GM12878 (cell line): ENCODE results near the gene UNC93A. TPM values are rescaled to one million over a fixed set of nuclear protein-coding genes. Genes with fewer than 3 reads are reported as not detected.

Source experiments
- ATAC-seq: fragments of 200-7000 bp; cut with Tn5 transposase; 3 replicates; pipeline ENCODE4 v1.9.1; 2020; ENCODE audit warnings: mild to moderate bottlenecking, moderate library complexity
- BruUV-seq: library from RNA; stranded (reverse); fragments of 400-500 nt; replicated peaks from 2 replicates; lab custom pipeline; 2021; lab: Mats Ljungman, UMichigan
- CTCF ChIA-PET: fragments of 300-600 bp; sonication (Branson Sonifier 250); formaldehyde crosslinking; extraction: SDS; loops from one replicate; lab custom pipeline; 2021; ENCODE audit warnings: inconsistent platforms; lab: Yijun Ruan, JAX
- POLR2A ChIA-PET: fragments of 350-600 bp; formaldehyde crosslinking; extraction: SDS; loops from one replicate; lab custom pipeline; 2021; ENCODE audit warnings: inconsistent platforms; lab: Charles Lee
- RAD21 ChIA-PET: fragments of 300-600 bp; sonication (Branson Sonifier 250); formaldehyde crosslinking; loops from one replicate; lab custom pipeline; 2023; ENCODE audit warnings: antibody characterized with exemption; ENCODE audit not compliant: unreplicated experiment; lab: Charles Lee
- SMC1A ChIA-PET: fragments of 300-600 bp; sonication (Branson Sonifier 250); formaldehyde crosslinking; loops from one replicate; lab custom pipeline; 2023; ENCODE audit not compliant: unreplicated experiment, uncharacterized antibody; lab: Charles Lee
- DNase-seq: peaks from one replicate; pipeline ENCODE4 v3.0.0-alpha.2; 2011; ENCODE audit warnings: low read depth, low spot score
- FAIRE-seq: peaks from 3 replicates; lab custom pipeline; 2011; peaks lifted over from hg19 to GRCh38; lab: Jason Lieb, UNC
- H2AFZ ChIP-seq: 2 replicates; pipeline ENCODE4 v1.6.0; 2011; ENCODE audit warnings: low read depth, low read length, control low read depth; ENCODE audit not compliant: control insufficient read depth
- H3K27ac ChIP-seq: 2 replicates; pipeline ENCODE4 v1.5.1; 2011; ENCODE audit warnings: control low read depth; ENCODE audit not compliant: control insufficient read depth, insufficient read depth
- H3K27me3 ChIP-seq, 2 experiments: replicated peaks in 1 of 2; 2 replicates each; pipeline versions ENCODE4 v1.6.0 to v1.6.1; 2011; ENCODE audit warnings: low read length in 1 of 2; ENCODE audit not compliant: control insufficient read depth in 2 of 2, insufficient read depth in 2 of 2
- H3K36me3 ChIP-seq, 2 experiments: 2 replicates each; pipeline ENCODE4 v1.5.1; 2011; ENCODE audit warnings: low read length in 1 of 2; ENCODE audit not compliant: control insufficient read depth in 2 of 2, insufficient read depth in 2 of 2
- H3K4me1 ChIP-seq: 2 replicates; pipeline ENCODE4 v1.6.1; 2011; ENCODE audit warnings: mild to moderate bottlenecking, low read length, moderate library complexity, mixed read lengths; ENCODE audit not compliant: control insufficient read depth, insufficient read depth
- H3K4me2 ChIP-seq: 2 replicates; pipeline ENCODE4 v1.6.0; 2011; ENCODE audit warnings: control low read depth; ENCODE audit not compliant: control insufficient read depth, insufficient read depth
- H3K4me3 ChIP-seq: fragments of 200-600 bp; sonication (generic); 2 replicates; pipeline ENCODE4 v1.5.1; 2016
- H3K79me2 ChIP-seq: 2 replicates; pipeline ENCODE4 v1.6.0; 2011; ENCODE audit warnings: low read length; ENCODE audit not compliant: control insufficient read depth, insufficient read depth
- H3K9ac ChIP-seq: 2 replicates; pipeline ENCODE4 v1.8.0; 2011; ENCODE audit warnings: low read length, control low read depth, mixed read lengths; ENCODE audit not compliant: control insufficient read depth, insufficient read depth
- H3K9me3 ChIP-seq: replicated peaks from 3 replicates; pipeline ENCODE4 v1.5.1; 2011; ENCODE audit warnings: mild to moderate bottlenecking, low read length; ENCODE audit not compliant: control insufficient read depth, insufficient read depth
- H4K20me1 ChIP-seq: 2 replicates; pipeline ENCODE4 v1.6.0; 2011; ENCODE audit not compliant: control insufficient read depth, insufficient read depth
- CEBPZ ChIP-seq: fragments of 150-350 bp; IDR thresholded peaks from 2 replicates; pipeline ENCODE4 v1.6.1; 2016; ENCODE audit warnings: low read depth, low read length
- LARP7 ChIP-seq: fragments of 450-650 bp; IDR thresholded peaks from 2 replicates; pipeline ENCODE4 v1.6.1; 2017; ENCODE audit warnings: mild to moderate bottlenecking
- ZNF24 ChIP-seq: fragments of 450-650 bp; IDR thresholded peaks from 2 replicates; pipeline ENCODE4 v1.6.1; 2017; ENCODE audit warnings: antibody characterized with exemption, mild to moderate bottlenecking
- WGBS: methylation state at CpG from one replicate; pipeline ENCODE4 v1.1.6; 2016; ENCODE audit warnings: low lambda C conversion rate; ENCODE audit not compliant: insufficient replicate concordance, insufficient coverage; ENCODE audit errors: missing lambda C conversion rate; 5-methylcytosine and 5-hydroxymethylcytosine counted together
- in situ Hi-C: fragments of 300-500 bp; cut with MboI; formaldehyde crosslinking; loops from 9 replicates; pipeline ENCODE4 v1.14.3; 2018; ENCODE audit warnings: mixed read lengths
- intact Hi-C: fragments of 100-400 bp; cut with micrococcal nuclease; formaldehyde crosslinking; loops from one replicate; pipeline ENCODE4 v1.14.2; 2022; ENCODE audit not compliant: unreplicated experiment
- polyA plus RNA-seq, 11 experiments: library from polyadenylated mRNA; depleted of rRNA in 4 of 11; unstranded in 6 of 11; stranded (reverse) in 5 of 11; fragments of >200 nt; fragmentation: Nextera tagmentation in 4 of 11; fragmentation: Illumina TruSeq in 1 of 11; extraction: Ambion mirVana in 4 of 11; extraction: Trizol in 1 of 11; gene quantifications; 1 replicate in 1 of 11; 2 replicates in 10 of 11; pipeline versions ENCODE4 v1.2.1 to v1.2.3, GENCODE V29; 2011 to 2016; ENCODE audit warnings: inconsistent platforms in 2 of 11, missing spikeins in 2 of 11, low read depth in 1 of 11
- total RNA-seq, 4 experiments: library from RNA; depleted of rRNA in 3 of 4; stranded (reverse); fragments of >200 nt in 3 of 4; fragmentation: Illumina TruSeq in 1 of 4; extraction: Trizol in 1 of 4; gene quantifications; 2 replicates each; pipeline versions ENCODE4 v1.2.1 to v1.2.3, GENCODE V29; 2013 to 2021

UNC93A gene
- total and polyA plus RNA-seq, 10 of the 15 experiments (the other 5 are each of a cell fraction or from before 2014, with no cell fraction given) = 0.37 TPM; not detected in 9

DNA sequence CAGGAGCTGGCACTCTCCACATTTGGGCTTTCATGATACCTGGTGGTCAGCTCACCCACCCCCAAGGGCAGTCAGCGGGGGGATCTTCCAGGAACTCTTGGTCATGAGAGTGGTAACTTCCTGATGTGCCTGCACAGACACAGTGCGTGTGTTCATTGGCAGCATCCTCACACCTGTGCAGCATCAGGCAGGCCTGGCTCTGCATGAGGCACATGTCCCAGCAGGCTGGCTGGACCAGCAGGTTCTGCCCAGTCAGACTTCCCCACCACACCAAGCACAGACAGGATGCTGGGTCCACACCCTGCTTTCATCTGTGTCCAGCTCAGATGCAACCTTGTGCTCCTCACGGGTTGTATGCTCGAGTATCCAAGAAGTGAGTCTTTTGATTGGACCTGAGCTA lies 15.7 kb upstream of the UNC93A start:
- intact Hi-C loops = no loop called here

More for the DNA sequence above, 15.7 kb upstream of the UNC93A start:
- H3K4me1 ChIP-seq = no peaks in the 10 kb centered on the region
- DNase-seq (no peak), FAIRE-seq (no peak), ATAC-seq (no peak)
- no peak overlapping the region for H3K4me3 ChIP-seq
- H3K27me3 ChIP-seq = peaks cover 0 to 5% of the 10 kb centered on the region in 2 experiments
- CTCF ChIA-PET = interaction anchor here (0.6 to 1.6 kb wide), 2 partner anchors 108 to 500 kb away, joined by 3 to 5 read pairs; no protein-coding TSS in a partner anchor
- no peaks in the 10 kb centered on the region for H3K79me2 ChIP-seq
- RAD21 ChIA-PET = interaction anchor here (1.0 kb wide), 1 partner anchor 501 kb away, joined by 3 read pairs; no protein-coding TSS in a partner anchor
- no peaks in the 10 kb centered on the region for H3K36me3 ChIP-seq
- H4K20me1 ChIP-seq = no peaks in the 10 kb centered on the region
- H3K27ac ChIP-seq = no peak overlapping the region
- no peaks in the 10 kb centered on the region for H3K9me3 ChIP-seq
- SMC1A ChIA-PET = no interaction called here
- TF ChIP-seq CEBPZ = no peak
- no peak for TF ChIP-seq ZNF24
- no peak for TF ChIP-seq LARP7
- H3K4me2 ChIP-seq = no peak overlapping the region
- in situ Hi-C loops = no loop called here
- H2AFZ ChIP-seq = no peak overlapping the region
- POLR2A ChIA-PET = no interaction called here
- no TSS peak for BruUV-seq
- no peak overlapping the region for H3K9ac ChIP-seq
- 5% methylated on average over 4 of the region's 4 CpGs for WGBS
